GM18505 (cell line): Measurements from ENCODE around the gene LCN15.

Experiments
- ATAC-seq: cut with Tn5 transposase; IDR thresholded peaks from one replicate; pipeline ENCODE4 v1.9.1; 2021; ENCODE audit not compliant: unreplicated experiment
- POLR2A ChIP-seq: IDR thresholded peaks from 4 replicates; pipeline ENCODE4 v1.6.1; 2011; ENCODE audit warnings: borderline replicate concordance; ENCODE audit not compliant: insufficient read depth, insufficient read length; ENCODE audit errors: extremely low read depth

LCN15 gene

DNA sequence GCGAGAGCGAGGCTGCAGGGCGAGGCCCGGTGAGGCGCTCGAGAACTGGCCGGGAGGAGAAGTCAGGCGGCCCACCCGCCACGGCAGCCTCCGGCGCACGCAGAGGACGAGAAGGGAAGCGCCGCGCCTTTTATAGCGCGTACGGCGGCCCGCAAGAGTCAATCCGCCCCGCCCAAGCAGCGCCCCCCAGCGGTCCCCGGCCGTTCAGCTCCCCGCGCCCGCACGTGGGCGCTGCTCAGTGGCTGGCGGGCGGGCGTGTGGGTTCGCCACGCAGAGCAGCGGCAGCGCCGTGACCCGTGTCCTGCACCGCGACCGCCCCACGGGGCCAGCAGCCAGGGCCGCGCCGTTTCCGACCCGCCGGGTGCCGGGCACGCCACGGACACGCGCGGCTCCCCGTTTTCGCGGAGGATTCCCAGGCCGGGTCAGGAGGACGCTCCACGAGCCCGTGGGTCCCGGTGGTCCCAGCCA, 36.2 kb downstream of the LCN15 start:
- peak; percentile 67 for ATAC-seq

DNA sequence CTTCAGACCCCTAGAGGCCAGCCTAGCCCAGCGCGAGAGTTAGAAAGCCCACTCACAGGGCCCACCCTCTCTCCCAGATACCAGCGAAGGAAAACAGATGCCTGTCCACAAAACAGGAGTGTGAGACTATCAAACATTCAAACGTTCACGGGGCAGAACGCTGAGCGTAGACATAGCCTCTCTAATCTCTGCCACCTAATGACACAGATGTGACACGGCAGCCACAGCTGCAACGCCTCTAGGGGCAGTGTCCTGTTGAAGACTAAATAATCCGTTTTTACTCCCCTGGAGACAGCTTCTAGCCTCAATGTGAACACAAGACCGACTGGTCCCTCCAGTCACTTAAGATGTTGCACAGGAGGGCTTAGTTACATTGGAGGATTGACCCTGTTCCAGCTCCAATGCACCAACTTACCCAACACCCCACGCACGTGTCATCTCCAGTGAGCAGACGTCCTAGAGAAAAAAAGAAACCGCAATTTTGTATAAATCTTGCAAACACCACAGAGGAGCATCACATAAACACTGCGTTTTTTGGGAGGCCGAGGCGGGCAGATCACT, 37.6 kb downstream of the LCN15 start:
- TF ChIP-seq POLR2A, result no peak
- no peak for ATAC-seq

More for the DNA sequence above, 36.2 kb downstream of the LCN15 start:
- TF ChIP-seq POLR2A, result peak; percentile 100

GRCh38 chr9:136726118-136726517, 38.2 kb downstream of the LCN15 start:
- no peak for ATAC-seq
- TF ChIP-seq POLR2A, result no peak

DNA sequence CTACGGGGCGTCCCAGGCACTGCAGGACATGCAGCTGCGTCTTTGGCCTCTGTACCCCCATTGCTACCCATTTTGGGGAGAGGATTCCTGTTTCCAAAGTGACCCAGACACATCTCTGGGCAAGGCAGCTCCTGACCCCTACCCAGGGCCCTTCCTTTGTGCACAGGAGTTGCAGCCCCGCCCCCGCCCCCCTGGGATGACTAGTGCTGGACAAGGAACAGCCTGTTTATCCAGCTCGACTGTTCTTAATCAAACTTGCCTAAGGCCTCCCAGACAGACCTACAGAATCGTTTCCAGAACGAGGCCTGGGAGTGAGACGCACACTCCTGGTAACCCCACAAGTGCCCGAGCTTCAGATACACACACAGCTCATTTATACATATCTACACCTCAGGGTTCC, 38.7 kb downstream of the LCN15 start:
- TF ChIP-seq POLR2A, result peak; percentile 11
- no peak for ATAC-seq

- no peak for TF ChIP-seq POLR2A
- no peak for ATAC-seq
These were observed 39.5 kb downstream of the LCN15 start for GRCh38 chr9:136724772-136725171.

GRCh38 chr9:136723989-136724388, 40.3 kb downstream of the LCN15 start:
- no peak for ATAC-seq
- TF ChIP-seq POLR2A, result no peak

- ATAC-seq, result no peak
- no peak for TF ChIP-seq POLR2A
These were observed 40.8 kb downstream of the LCN15 start for GRCh38 chr9:136723362-136723976.

- ATAC-seq, result no peak
- no peak for TF ChIP-seq POLR2A
These were observed 41.4 kb downstream of the LCN15 start for GRCh38 chr9:136722969-136723356.

DNA sequence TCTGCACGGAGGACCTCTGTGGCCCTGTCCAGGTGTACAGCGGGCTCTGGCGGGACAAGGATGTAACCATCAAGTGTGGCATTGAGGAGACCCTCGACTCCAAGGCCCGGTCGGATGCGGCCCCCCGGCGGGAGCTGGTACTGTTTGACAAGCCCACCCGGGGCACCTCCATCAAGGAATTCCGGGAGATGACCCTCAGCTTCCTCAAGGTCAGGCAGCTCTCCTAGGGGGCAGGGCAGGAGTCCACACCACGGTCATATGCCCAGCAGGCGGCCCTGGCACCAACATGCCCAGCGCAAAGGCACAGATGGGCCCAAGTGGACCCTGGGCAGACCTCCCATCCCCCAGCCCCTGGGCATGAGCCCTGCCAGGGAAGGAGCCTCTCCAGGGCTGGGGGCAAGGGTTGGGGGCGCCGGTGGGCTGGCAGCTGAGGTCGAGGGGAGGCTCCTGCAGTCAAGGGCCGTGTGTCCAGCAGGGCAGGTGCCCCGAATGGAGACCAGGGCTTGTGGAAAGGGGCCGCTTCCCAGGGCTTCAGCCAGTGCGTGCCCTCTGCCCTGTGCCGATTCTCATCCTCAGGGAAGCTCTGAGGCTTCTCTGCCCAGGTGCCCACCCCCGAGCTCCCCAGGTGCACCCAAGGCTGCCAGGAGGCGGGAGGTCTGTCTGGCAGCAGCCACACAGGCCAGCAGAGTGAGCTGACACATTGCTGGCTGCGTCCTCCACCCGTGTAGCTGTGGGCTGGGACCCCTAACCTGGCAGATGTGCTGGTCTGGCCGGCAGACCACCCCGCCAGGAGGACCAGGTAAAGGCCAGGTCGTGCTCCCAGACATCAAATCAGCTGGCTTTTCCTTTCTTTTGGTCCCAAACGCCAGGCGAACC, 42.0 kb downstream of the LCN15 start:
- peak; percentile 17 for TF ChIP-seq POLR2A
- no peak for ATAC-seq

DNA sequence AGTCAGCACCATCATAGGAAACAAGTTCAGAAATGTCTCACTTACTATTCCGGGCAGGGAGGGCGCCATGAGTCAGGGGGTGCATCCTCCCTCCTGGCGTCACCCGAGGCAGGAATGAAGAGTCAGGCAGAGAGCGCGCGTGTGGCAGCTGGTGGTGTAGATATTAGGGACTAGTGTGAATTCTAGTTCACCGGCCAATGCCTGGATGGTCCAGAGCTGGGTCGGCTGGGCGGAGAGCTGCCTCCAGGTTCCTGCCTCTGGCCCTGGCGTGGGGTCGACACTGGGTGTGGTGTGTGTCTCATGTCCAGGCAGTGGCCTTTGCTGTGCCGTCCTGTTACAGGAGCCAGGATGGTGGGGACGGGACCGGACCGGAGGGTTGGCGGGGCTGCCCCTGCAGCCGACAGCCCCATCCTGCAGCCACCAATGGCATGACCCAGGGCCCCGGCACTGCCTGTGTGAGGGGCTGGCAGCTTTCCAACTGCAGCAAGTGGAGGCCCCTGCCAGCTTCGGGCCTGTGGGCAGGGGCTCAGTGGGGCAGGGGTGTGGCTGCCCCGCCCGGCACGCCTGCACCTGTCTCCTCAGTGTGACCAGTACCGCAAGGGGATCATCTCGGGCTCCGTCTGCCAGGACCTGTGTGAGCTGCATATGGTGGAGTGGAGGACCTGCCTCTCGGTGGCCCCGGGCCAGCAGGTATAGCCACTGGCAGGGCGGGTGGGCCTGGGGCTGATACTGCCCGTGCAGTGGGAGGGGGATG, 42.8 kb downstream of the LCN15 start:
- TF ChIP-seq POLR2A, result no peak
- no peak for ATAC-seq

GRCh38 chr9:136720898-136721338, 43.4 kb downstream of the LCN15 start:
- ATAC-seq, result no peak
- no peak for TF ChIP-seq POLR2A

GRCh38 chr9:136720251-136720897, 43.9 kb downstream of the LCN15 start:
- no peak for TF ChIP-seq POLR2A
- no peak for ATAC-seq
